Activated B cell treated with CpG ODN at 0.5 μM for 24 hours (primary cell): ENCODE measurements around the gene TMEM187. TPM values are rescaled to one million over a fixed set of nuclear protein-coding genes. Genes with fewer than 3 reads are reported as not detected.

Experiments used
- ATAC-seq: fragments of 200-7000 bp; cut with Tn5 transposase; one replicate; pipeline ENCODE4 v1.10.0; 2021; ENCODE audit warnings: low read depth, mild to moderate bottlenecking, moderate library complexity
- CTCF ChIA-PET: fragments of 350-600 bp; sonication (Branson Sonifier 250); formaldehyde crosslinking; loops from one replicate; lab custom pipeline; 2021; ENCODE audit warnings: antibody characterized with exemption; lab: Charles Lee
- POLR2A ChIA-PET: fragments of 350-600 bp; sonication (Branson Sonifier 250); formaldehyde crosslinking; loops from one replicate; lab custom pipeline; 2021; ENCODE audit warnings: antibody characterized with exemption; lab: Charles Lee
- DNase-seq: peaks from one replicate; pipeline ENCODE4 v3.0.0; 2022
- H3K27ac Mint-ChIP-seq: one replicate; pipeline ENCODE4 v1.8.0; 2020; ENCODE audit warnings: mixed read lengths
- H3K27me3 Mint-ChIP-seq: one replicate; pipeline ENCODE4 v1.8.0; 2021; ENCODE audit warnings: mixed read lengths
- H3K36me3 Mint-ChIP-seq: one replicate; pipeline ENCODE4 v1.8.0; 2021; ENCODE audit warnings: low read depth, mixed read lengths
- H3K4me1 Mint-ChIP-seq: one replicate; pipeline ENCODE4 v1.8.0; 2021; ENCODE audit warnings: mixed read lengths
- H3K4me3 Mint-ChIP-seq: one replicate; pipeline ENCODE4 v1.8.0; 2020; ENCODE audit warnings: mild to moderate bottlenecking, mixed read lengths
- H3K9me3 Mint-ChIP-seq: one replicate; pipeline ENCODE4 v1.8.0; 2020; ENCODE audit warnings: mixed read lengths
- intact Hi-C: fragments of 100-400 bp; cut with micrococcal nuclease; formaldehyde crosslinking; loops from one replicate; pipeline ENCODE4 v1.15.1; 2024
- total RNA-seq: library from RNA; stranded (reverse); gene quantifications from 2 replicates; pipeline ENCODE4 v1.2.3, GENCODE V29; 2022
- TF ChIP-seq, protein P1 (sequence below): fragments of 200-600 bp; IDR thresholded peaks from one replicate; pipeline ENCODE4 v1.8.0; 2022; ENCODE audit warnings: antibody characterized with exemption, mild to moderate bottlenecking

The TMEM187 gene
- total RNA-seq, 1 donor from 2014 or later, result 2.9 TPM

GRCh38 chrX:153969125-153969903 is 3.2 kb upstream of the TMEM187 start:
- ChIA-PET CTCF (interaction anchor here (1.0 to 1.6 kb wide), 3 partner anchors 22 to 45 kb away, joined by 3 to 8 read pairs (median 6); no protein-coding TSS in a partner anchor), POLR2A (interaction anchor here (0.9 to 8.1 kb wide), 9 partner anchors 8 to 175 kb away, joined by 3 to 114 read pairs (median 4); partner anchors contain the start of genes ARHGAP4, IRAK1 and SSR4)
- no peak for DNase-seq
- ATAC-seq, result no peak
- intact Hi-C loops, result loop anchor here (1.0 kb wide), 1 partner anchor 82 kb away; no protein-coding TSS in a partner anchor
- H3K27me3 Mint-ChIP-seq, result no peaks in the 10 kb centered on the region
- H3K4me3 Mint-ChIP-seq, result peak overlapping the region; percentile 100
- TF ChIP-seq, protein P1, sequence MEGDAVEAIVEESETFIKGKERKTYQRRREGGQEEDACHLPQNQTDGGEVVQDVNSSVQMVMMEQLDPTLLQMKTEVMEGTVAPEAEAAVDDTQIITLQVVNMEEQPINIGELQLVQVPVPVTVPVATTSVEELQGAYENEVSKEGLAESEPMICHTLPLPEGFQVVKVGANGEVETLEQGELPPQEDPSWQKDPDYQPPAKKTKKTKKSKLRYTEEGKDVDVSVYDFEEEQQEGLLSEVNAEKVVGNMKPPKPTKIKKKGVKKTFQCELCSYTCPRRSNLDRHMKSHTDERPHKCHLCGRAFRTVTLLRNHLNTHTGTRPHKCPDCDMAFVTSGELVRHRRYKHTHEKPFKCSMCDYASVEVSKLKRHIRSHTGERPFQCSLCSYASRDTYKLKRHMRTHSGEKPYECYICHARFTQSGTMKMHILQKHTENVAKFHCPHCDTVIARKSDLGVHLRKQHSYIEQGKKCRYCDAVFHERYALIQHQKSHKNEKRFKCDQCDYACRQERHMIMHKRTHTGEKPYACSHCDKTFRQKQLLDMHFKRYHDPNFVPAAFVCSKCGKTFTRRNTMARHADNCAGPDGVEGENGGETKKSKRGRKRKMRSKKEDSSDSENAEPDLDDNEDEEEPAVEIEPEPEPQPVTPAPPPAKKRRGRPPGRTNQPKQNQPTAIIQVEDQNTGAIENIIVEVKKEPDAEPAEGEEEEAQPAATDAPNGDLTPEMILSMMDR, result no peak
- H3K36me3 Mint-ChIP-seq, result peaks cover 17% of the 10 kb centered on the region
- H3K27ac Mint-ChIP-seq, result peak overlapping the region; percentile 70
- H3K9me3 Mint-ChIP-seq, result no peaks in the 10 kb centered on the region
- peaks cover 62% of the 10 kb centered on the region for H3K4me1 Mint-ChIP-seq

DNA sequence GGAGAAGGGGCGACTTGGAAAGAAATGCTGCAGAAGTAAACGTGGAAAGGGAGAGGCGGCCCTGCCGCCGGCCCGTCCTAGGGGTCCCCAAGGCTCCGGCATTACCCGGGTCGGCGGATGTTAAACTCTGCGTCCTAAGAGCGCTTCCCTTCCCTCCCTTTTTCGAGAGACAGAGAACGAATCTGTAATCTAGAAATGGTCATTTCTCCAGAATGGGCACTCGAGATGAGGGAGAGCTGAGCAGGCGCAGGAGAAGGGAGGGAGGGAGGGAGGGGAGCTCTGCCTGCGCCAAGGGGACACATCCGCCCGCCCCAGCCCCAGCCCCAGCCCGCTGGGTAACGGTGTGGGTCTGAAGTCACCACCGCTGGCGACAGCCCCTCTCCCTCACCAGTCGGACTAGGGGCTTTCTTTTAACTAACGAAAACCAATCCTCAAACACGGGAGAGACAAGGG is 2.6 kb upstream of the TMEM187 start:
- ChIA-PET CTCF (interaction anchor here (1.6 kb wide), 1 partner anchor 44 kb away, joined by 6 read pairs; no protein-coding TSS in a partner anchor), POLR2A (interaction anchor here (0.5 to 8.1 kb wide), 8 partner anchors 9 to 175 kb away, joined by 3 to 114 read pairs (median 12); partner anchors contain the start of genes ARHGAP4 and SSR4)
- Mint-ChIP-seq H3K4me3 (peak overlapping the region; percentile 100), H3K9me3 (no peaks in the 10 kb centered on the region), H3K27me3 (no peaks in the 10 kb centered on the region), H3K27ac (peak overlapping the region; percentile 70), H3K36me3 (peaks cover 17% of the 10 kb centered on the region), H3K4me1 (peaks cover 62% of the 10 kb centered on the region)
- DNase-seq (no peak), ATAC-seq (no peak)
- TF ChIP-seq, protein P1, result no peak
- intact Hi-C loops, result loop anchor here (1.0 to 2.0 kb wide), 4 partner anchors 39 to 401 kb away; partner anchors contain the start of gene MECP2

GRCh38 chrX:153970357-153971123 is 2.0 kb upstream of the TMEM187 start:
- DNase-seq (no peak), ATAC-seq (peak; percentile 5)
- no peaks in the 10 kb centered on the region for H3K27me3 Mint-ChIP-seq
- H3K36me3 Mint-ChIP-seq, result peaks cover 17% of the 10 kb centered on the region
- intact Hi-C loops, result loop anchor here (1.0 to 2.0 kb wide), 6 partner anchors 38 to 409 kb away; partner anchors contain the start of genes EMD and MECP2
- peak overlapping the region; percentile 100 for H3K4me3 Mint-ChIP-seq
- peak overlapping the region; percentile 100 for H3K27ac Mint-ChIP-seq
- H3K4me1 Mint-ChIP-seq, result peaks cover 56% of the 10 kb centered on the region
- ChIA-PET CTCF (interaction anchor here (1.5 to 1.9 kb wide), 2 partner anchors 23 to 43 kb away, joined by 5 to 6 read pairs; no protein-coding TSS in a partner anchor), POLR2A (interaction anchor here (0.5 to 8.1 kb wide), 24 partner anchors 9 to 1012 kb away, joined by 3 to 114 read pairs (median 4); partner anchors contain the start of genes ARHGAP4, EMD, IDH3G and IRAK1)
- TF ChIP-seq, protein P1, result no peak
- no peaks in the 10 kb centered on the region for H3K9me3 Mint-ChIP-seq

GRCh38 chrX:153971124-153971449 is 1.5 kb upstream of the TMEM187 start:
- DNase-seq (peak; percentile 71), ATAC-seq (peak; percentile 50)
- POLR2A ChIA-PET, result interaction anchor here (0.7 to 8.1 kb wide), 22 partner anchors 10 to 1013 kb away, joined by 3 to 114 read pairs (median 4); partner anchors contain the start of genes ARHGAP4, EMD, IDH3G and IRAK1
- intact Hi-C loops, result loop anchor here (1.0 to 2.0 kb wide), 6 partner anchors 38 to 408 kb away; partner anchors contain the start of genes EMD and MECP2
- Mint-ChIP-seq H3K27ac (peak overlapping the region; percentile 100), H3K36me3 (peaks cover 17% of the 10 kb centered on the region), H3K4me3 (peak overlapping the region; percentile 100), H3K4me1 (peaks cover 50% of the 10 kb centered on the region), H3K27me3 (no peaks in the 10 kb centered on the region), H3K9me3 (no peaks in the 10 kb centered on the region)
- TF ChIP-seq, protein P1, result no peak
- CTCF ChIA-PET, result interaction anchor here (1.5 to 1.9 kb wide), 2 partner anchors 24 to 42 kb away, joined by 5 to 6 read pairs; no protein-coding TSS in a partner anchor
